Measurements from ENCODE around the gene CAMK2D.

DNA sequence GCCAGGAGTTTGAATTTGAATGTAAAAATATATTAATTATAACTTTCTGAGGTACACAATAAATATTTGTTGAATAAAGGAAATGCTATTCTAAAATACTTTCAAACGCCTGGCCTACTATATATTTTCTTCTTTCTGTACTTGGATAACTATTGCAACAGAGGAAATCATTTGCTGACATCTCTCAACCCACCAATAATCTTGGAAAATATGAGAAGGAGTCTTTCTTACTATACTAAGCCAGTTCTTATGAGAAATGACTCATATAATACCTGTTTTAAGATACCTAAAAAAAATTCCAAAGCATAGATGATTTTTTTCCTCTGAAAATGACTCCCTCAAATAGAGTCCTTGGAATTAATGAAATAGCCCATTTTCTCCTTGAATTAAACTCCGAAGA lies 64.1 kb downstream of the CAMK2D start:
- TF ChIP-seq, protein P1, sequence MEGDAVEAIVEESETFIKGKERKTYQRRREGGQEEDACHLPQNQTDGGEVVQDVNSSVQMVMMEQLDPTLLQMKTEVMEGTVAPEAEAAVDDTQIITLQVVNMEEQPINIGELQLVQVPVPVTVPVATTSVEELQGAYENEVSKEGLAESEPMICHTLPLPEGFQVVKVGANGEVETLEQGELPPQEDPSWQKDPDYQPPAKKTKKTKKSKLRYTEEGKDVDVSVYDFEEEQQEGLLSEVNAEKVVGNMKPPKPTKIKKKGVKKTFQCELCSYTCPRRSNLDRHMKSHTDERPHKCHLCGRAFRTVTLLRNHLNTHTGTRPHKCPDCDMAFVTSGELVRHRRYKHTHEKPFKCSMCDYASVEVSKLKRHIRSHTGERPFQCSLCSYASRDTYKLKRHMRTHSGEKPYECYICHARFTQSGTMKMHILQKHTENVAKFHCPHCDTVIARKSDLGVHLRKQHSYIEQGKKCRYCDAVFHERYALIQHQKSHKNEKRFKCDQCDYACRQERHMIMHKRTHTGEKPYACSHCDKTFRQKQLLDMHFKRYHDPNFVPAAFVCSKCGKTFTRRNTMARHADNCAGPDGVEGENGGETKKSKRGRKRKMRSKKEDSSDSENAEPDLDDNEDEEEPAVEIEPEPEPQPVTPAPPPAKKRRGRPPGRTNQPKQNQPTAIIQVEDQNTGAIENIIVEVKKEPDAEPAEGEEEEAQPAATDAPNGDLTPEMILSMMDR (IDR thresholded peaks at IDR 0.05), result no peak
- no peak for TF ChIP-seq POLR2AphosphoS5 (IDR thresholded peaks at IDR 0.05; ENCODE audit: low read depth, low read length)
